ENCODE results near the gene NPEPPS.

Gene NPEPPS

DNA sequence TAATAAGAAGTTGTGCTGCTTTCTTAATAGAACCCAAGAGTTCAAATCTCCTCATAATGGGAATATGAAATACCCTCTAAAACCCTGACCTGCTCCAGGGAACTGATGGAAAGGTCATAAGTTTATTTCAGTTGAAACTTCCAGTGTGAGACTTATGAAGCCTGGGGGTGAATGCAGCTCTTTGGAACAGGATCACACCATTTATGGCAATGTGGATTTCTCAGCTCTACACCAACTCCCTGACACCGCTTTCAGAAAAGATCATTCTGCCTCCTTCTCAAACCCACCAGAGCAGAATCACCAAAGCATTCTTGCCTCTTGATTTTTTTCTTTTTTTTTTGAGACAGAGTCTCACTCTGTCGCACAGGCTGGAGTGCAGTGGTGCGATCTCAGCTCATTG, 102.1 kb downstream of the NPEPPS start:
- no peaks in the 10 kb centered on the region for H3K9me3 ChIP-seq (ENCODE audit: control insufficient read depth, insufficient read depth, low read depth, low read length)
- H3K9ac ChIP-seq (ENCODE audit: low read length), result no peak overlapping the region
- H3K36me3 ChIP-seq (ENCODE audit: control insufficient read depth, insufficient read depth, low read length), result peaks cover 10% of the 10 kb centered on the region
- H3K27me3 ChIP-seq (ENCODE audit: control insufficient read depth, insufficient read depth, low read length), result no peaks in the 10 kb centered on the region
- no peaks in the 10 kb centered on the region for H3K4me1 ChIP-seq (ENCODE audit: control insufficient read depth, insufficient read depth, low read length)
- H3K4me3 ChIP-seq (ENCODE audit: low read depth, low read length), result no peak overlapping the region
- H3K27ac ChIP-seq (ENCODE audit: low read depth, low read length), result no peak overlapping the region

DNA sequence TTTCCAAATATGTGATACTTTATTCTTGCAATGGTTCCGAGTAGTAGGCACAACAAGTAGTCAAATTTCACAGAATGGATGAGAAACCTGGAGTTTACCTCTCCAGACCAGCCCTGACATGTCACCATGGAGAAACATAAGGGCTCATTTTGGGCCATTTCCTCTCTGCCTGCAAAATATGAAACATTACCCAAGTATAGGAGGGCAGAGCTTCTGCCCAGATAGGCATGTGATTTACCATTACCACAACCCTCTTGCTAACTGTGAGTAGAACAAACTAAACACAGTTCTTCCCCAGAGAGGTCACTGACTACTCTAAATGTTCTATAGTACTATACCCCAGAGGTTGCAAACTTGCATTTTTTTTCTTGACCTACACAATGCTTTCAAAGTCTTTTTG, 103.1 kb downstream of the NPEPPS start:
- no peaks in the 10 kb centered on the region for H3K9me3 ChIP-seq (ENCODE audit: control insufficient read depth, insufficient read depth, low read depth, low read length)
- no peak overlapping the region for H3K4me3 ChIP-seq (ENCODE audit: low read depth, low read length)
- H3K27ac ChIP-seq (ENCODE audit: low read depth, low read length), result no peak overlapping the region
- H3K27me3 ChIP-seq (ENCODE audit: control insufficient read depth, insufficient read depth, low read length), result no peaks in the 10 kb centered on the region
- no peaks in the 10 kb centered on the region for H3K4me1 ChIP-seq (ENCODE audit: control insufficient read depth, insufficient read depth, low read length)
- peaks cover 10% of the 10 kb centered on the region for H3K36me3 ChIP-seq (ENCODE audit: control insufficient read depth, insufficient read depth, low read length)
- H3K9ac ChIP-seq (ENCODE audit: low read length), result no peak overlapping the region

DNA sequence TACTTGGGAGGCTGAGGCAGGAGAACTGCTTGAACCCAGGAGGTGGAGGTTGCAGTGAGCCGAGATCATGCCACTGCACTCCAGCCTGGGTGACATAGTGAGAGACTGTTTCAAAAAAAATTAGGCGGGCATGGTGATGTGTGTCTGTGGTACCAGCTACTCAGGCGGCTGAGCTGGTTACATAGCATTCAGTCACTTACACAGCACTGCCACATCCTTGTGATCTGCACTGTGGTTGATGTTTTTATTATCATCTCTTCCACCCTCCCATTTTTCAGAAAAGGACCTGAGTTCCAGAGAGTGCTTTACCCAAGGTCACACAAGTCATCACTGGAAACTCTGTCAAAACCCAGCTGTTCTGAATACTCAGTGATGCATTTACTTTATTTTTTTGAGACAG, 104.0 kb downstream of the NPEPPS start:
- no peaks in the 10 kb centered on the region for H3K27me3 ChIP-seq (ENCODE audit: control insufficient read depth, insufficient read depth, low read length)

DNA sequence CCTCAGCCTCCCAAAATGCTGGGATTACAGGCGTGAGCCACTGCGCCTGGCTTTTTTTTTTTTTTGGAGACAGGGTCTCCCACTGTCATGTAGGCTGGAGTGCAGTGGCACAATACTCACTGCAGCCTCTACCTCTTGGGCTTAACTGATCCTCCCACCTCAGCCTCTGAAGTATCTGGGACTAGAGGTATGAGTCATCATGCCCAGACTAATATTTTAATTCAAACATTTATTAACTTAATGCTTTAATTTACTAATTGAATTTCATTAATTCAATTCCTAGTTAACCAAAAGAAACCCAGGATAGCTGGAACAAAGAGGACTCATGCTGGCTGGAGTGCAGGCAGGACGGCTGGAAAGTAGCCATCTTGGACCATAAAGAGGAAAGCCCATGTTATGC, 104.8 kb downstream of the NPEPPS start:
- Histone ChIP-seq H3K4me1 (ENCODE audit: control insufficient read depth, insufficient read depth, low read length) (no peaks in the 10 kb centered on the region), H3K36me3 (ENCODE audit: control insufficient read depth, insufficient read depth, low read length) (peaks cover 10% of the 10 kb centered on the region), H3K27ac (ENCODE audit: low read depth, low read length) (no peak overlapping the region), H3K4me3 (ENCODE audit: low read depth, low read length) (no peak overlapping the region), H3K9me3 (ENCODE audit: control insufficient read depth, insufficient read depth, low read depth, low read length) (no peaks in the 10 kb centered on the region), H3K9ac (ENCODE audit: low read length) (no peak overlapping the region), H3K27me3 (ENCODE audit: control insufficient read depth, insufficient read depth, low read length) (no peaks in the 10 kb centered on the region)

More for the DNA sequence above, 104.0 kb downstream of the NPEPPS start:
- peaks cover 10% of the 10 kb centered on the region for H3K36me3 ChIP-seq (ENCODE audit: control insufficient read depth, insufficient read depth, low read length)
- no peak overlapping the region for H3K4me3 ChIP-seq (ENCODE audit: low read depth, low read length)
- H3K9me3 ChIP-seq (ENCODE audit: control insufficient read depth, insufficient read depth, low read depth, low read length), result no peaks in the 10 kb centered on the region
- H3K4me1 ChIP-seq (ENCODE audit: control insufficient read depth, insufficient read depth, low read length), result no peaks in the 10 kb centered on the region
- H3K27ac ChIP-seq (ENCODE audit: low read depth, low read length), result no peak overlapping the region
- H3K9ac ChIP-seq (ENCODE audit: low read length), result no peak overlapping the region

DNA sequence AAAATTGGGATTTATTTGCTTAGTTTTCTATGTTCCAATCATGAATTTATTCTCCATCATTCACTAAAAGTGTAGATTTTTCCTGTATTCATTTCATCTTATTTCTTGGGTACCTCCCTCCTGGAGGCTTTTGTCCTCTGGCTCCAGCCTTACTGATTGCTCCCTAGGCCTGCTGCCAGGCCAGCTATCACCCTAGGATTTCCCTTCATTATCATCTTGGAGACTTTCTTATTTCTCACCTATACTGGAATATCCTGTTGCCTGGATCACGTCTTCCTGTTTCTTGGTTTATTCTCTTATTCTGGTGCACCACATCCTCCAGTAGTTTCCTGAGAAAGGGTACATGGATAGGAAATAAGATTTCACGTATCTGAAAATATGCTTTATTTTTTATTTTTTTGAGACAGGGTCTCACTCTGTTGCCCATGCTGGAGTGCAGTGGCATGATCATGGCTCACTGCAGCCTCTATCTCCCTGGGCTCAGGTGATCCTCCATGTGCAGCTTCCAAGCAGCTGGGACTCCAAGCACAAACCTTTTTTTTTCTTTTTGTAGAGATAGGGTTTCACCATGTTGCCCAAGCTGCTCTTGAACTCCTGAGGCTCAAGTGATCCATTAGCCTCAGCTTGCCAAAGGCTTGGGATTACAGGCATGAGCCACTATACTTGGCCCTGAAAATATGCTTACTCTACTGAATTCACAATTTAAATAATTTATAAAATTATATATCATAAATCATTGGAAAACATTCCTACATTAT, 105.5 kb downstream of the NPEPPS start:
- Histone ChIP-seq H3K27me3 (ENCODE audit: control insufficient read depth, insufficient read depth, low read length) (no peaks in the 10 kb centered on the region), H3K27ac (ENCODE audit: low read depth, low read length) (no peak overlapping the region), H3K9ac (ENCODE audit: low read length) (no peak overlapping the region), H3K36me3 (ENCODE audit: control insufficient read depth, insufficient read depth, low read length) (peaks cover 8% of the 10 kb centered on the region), H3K4me1 (ENCODE audit: control insufficient read depth, insufficient read depth, low read length) (no peaks in the 10 kb centered on the region), H3K4me3 (ENCODE audit: low read depth, low read length) (no peak overlapping the region), H3K9me3 (ENCODE audit: control insufficient read depth, insufficient read depth, low read depth, low read length) (no peaks in the 10 kb centered on the region)

DNA sequence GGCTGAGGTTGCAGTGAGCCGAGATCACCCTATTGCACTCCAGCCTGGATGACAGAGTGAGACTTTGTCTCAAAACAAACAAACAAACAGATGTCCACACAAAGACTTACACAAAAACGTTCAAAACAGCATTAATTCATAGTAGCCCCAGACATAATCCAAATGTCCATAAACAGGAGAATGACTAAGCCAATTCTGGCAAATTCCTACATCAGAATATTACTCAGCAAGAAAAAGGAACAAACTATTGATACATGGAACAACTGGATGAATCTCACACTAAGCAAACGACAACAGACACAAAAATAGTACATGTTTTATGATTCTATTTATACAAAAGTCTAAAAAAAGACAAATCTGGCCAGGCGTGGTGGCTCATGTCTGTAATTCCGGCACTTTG, 108.0 kb downstream of the NPEPPS start:
- Histone ChIP-seq H3K9me3 (ENCODE audit: control insufficient read depth, insufficient read depth, low read depth, low read length) (no peaks in the 10 kb centered on the region), H3K4me3 (ENCODE audit: low read depth, low read length) (no peak overlapping the region), H3K4me1 (ENCODE audit: control insufficient read depth, insufficient read depth, low read length) (no peaks in the 10 kb centered on the region), H3K36me3 (ENCODE audit: control insufficient read depth, insufficient read depth, low read length) (peaks cover 6% of the 10 kb centered on the region), H3K9ac (ENCODE audit: low read length) (no peak overlapping the region), H3K27ac (ENCODE audit: low read depth, low read length) (no peak overlapping the region), H3K27me3 (ENCODE audit: control insufficient read depth, insufficient read depth, low read length) (no peaks in the 10 kb centered on the region)

DNA sequence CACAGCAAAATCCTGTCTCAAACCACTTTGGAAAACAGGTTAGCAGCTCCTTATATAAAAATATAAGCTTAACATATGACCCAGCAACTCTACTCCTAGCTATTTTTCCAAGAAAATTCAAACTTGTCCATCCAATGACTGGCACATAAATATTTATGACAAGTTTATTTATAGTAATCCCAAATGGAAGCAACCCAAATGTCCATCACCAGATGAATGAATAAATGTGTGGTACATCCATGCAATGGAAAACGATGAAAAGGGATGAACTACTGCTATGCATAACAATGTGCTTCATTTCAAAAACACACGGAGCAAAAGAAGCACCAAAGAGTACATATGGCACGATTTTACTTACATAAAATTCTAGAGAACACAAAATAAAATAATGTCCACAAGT, 109.2 kb downstream of the NPEPPS start:
- no peaks in the 10 kb centered on the region for H3K4me1 ChIP-seq (ENCODE audit: control insufficient read depth, insufficient read depth, low read length)
- no peak overlapping the region for H3K9ac ChIP-seq (ENCODE audit: low read length)
- peaks cover 4% of the 10 kb centered on the region; the same call in 1 of the 2 replicates for H3K36me3 ChIP-seq (ENCODE audit: control insufficient read depth, insufficient read depth, low read length)
- no peaks in the 10 kb centered on the region for H3K27me3 ChIP-seq (ENCODE audit: control insufficient read depth, insufficient read depth, low read length)
- no peak overlapping the region for H3K4me3 ChIP-seq (ENCODE audit: low read depth, low read length)
- H3K9me3 ChIP-seq (ENCODE audit: control insufficient read depth, insufficient read depth, low read depth, low read length), result no peaks in the 10 kb centered on the region
- H3K27ac ChIP-seq (ENCODE audit: low read depth, low read length), result no peak overlapping the region

DNA sequence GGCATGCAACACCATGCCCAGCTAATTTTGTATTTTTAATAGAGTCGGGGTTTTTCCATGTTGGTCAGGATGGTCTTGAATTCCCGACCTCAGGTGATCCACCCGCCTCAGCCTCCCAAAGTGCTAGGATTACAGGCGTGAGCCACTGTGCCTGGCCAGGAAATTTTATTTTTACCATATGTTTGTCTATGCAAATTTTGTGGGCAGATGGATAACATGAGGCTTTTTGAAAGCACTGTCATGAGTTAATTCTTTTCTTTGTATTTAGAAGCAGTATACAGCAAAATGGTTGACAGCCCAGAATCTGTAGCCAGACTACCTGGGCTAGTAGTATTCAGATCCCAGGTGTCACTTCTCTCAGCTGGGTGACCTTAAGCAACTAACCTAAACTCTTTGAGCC, 110.3 kb downstream of the NPEPPS start:
- H3K27ac ChIP-seq (ENCODE audit: low read depth, low read length), result no peak overlapping the region
- no peaks in the 10 kb centered on the region for H3K27me3 ChIP-seq (ENCODE audit: control insufficient read depth, insufficient read depth, low read length)
- no peak overlapping the region for H3K4me3 ChIP-seq (ENCODE audit: low read depth, low read length)
- no peaks in the 10 kb centered on the region for H3K4me1 ChIP-seq (ENCODE audit: control insufficient read depth, insufficient read depth, low read length)
- no peak overlapping the region for H3K9ac ChIP-seq (ENCODE audit: low read length)
- H3K9me3 ChIP-seq (ENCODE audit: control insufficient read depth, insufficient read depth, low read depth, low read length), result no peaks in the 10 kb centered on the region
- peaks cover 4% of the 10 kb centered on the region; the same call in 1 of the 2 replicates for H3K36me3 ChIP-seq (ENCODE audit: control insufficient read depth, insufficient read depth, low read length)

DNA sequence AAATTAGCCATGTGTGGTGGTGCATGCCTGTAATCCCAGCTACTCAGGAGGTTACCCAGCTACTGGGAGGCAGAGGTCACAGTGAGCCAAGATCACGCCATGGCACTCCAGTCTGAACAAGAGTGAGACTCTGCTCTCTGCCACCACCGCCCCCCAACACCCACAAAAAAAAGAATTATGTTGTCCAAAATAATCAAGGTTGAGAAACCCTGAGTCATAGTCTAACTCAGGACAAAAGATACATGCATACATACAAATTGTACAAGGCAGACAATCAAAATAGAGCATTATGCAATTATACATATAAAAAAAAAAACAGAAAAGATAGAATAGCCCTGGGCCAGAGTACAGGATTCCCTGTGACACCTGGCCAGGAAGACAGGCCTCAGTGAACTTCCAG, 112.2 kb downstream of the NPEPPS start:
- Histone ChIP-seq H3K27ac (ENCODE audit: low read depth, low read length) (no peak overlapping the region), H3K9me3 (ENCODE audit: control insufficient read depth, insufficient read depth, low read depth, low read length) (no peaks in the 10 kb centered on the region), H3K36me3 (ENCODE audit: control insufficient read depth, insufficient read depth, low read length) (no peaks in the 10 kb centered on the region), H3K27me3 (ENCODE audit: control insufficient read depth, insufficient read depth, low read length) (no peaks in the 10 kb centered on the region), H3K4me3 (ENCODE audit: low read depth, low read length) (no peak overlapping the region), H3K9ac (ENCODE audit: low read length) (no peak overlapping the region), H3K4me1 (ENCODE audit: control insufficient read depth, insufficient read depth, low read length) (no peaks in the 10 kb centered on the region)

DNA sequence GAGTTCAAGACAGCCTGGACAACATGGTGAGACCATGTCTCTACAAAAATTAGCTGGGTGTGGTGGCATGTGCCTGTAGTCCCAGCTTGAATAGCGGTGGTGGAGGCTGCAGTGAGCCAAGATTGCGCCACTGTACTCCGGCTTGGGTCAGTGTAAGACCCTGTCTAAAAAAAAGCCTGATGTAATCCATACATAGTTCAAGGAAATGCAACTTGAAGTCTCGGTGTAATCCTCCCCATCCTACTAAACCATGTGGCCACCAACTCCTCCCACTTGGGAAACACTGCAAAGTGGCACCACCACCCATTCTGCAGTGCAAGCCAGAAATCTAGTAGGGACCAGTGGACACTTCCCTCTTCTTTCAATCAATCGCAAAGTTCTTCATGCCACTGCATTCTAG, 113.4 kb downstream of the NPEPPS start:
- no peaks in the 10 kb centered on the region for H3K9me3 ChIP-seq (ENCODE audit: control insufficient read depth, insufficient read depth, low read depth, low read length)
- no peaks in the 10 kb centered on the region for H3K4me1 ChIP-seq (ENCODE audit: control insufficient read depth, insufficient read depth, low read length)
- no peak overlapping the region for H3K4me3 ChIP-seq (ENCODE audit: low read depth, low read length)
- no peak overlapping the region for H3K27ac ChIP-seq (ENCODE audit: low read depth, low read length)
- no peaks in the 10 kb centered on the region for H3K27me3 ChIP-seq (ENCODE audit: control insufficient read depth, insufficient read depth, low read length)
- no peak overlapping the region for H3K9ac ChIP-seq (ENCODE audit: low read length)
- H3K36me3 ChIP-seq (ENCODE audit: control insufficient read depth, insufficient read depth, low read length), result no peaks in the 10 kb centered on the region

DNA sequence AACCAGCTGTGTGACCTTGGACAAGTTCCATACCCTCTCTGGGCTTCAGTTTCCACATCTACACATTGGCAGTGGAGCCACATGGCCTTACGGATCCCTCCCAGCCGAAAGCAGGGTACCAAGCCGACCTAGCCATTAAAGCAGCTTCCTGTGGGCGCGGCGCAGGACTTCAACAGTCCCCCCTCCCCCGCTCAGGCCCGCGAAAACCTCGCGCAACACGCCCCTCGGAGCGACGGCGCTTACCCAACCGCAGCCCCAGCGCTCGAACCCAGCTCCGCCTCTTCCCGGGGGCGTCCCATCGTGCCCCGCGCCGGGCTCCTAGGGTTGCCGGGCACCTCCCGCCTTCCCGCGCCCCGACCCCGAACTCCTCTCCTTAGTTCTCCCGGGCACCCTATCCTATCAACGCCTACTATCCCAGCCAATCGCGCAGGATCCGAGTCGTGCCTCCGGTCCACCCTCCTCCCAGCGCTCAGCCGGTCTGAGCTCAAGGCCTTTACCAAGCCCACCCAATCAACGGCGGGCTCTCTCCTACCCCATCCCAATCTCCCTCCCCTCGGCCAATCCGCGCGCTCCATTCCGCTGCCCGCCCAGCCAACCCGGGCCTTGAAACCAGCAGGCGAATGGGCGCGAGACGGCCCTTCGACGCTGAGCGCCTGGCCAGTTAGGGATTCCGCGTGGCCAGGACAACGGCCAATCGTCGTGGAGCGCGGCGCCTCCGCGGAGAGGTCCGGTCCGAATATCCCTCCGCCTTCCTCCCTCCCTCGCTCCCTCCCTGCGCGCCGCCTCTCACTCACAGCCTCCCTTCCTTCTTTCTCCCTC, 118.5 kb downstream of the NPEPPS start, which contains the start of gene KPNB1:
TSS of gene KPNB1 (plus strand) at position 767 of the 819 bp plus-strand sequence. CDS start 326 bp downstream, outside the sequence.
- Histone ChIP-seq H3K4me1 (ENCODE audit: control insufficient read depth, insufficient read depth, low read length) (peaks cover 11% of the 10 kb centered on the region), H3K27ac (ENCODE audit: low read depth, low read length) (peak within 1 kb of the TSS; percentile 94), H3K9me3 (ENCODE audit: control insufficient read depth, insufficient read depth, low read depth, low read length) (no peaks in the 10 kb centered on the region), H3K36me3 (ENCODE audit: control insufficient read depth, insufficient read depth, low read length) (peaks cover 37% of the 10 kb centered on the region), H3K9ac (ENCODE audit: low read length) (peak within 1 kb of the TSS; percentile 91), H3K27me3 (ENCODE audit: control insufficient read depth, insufficient read depth, low read length) (no peaks in the 10 kb centered on the region), H3K4me3 (ENCODE audit: low read depth, low read length) (peak within 1 kb of the TSS; percentile 79)
